HG03045 (cell line): ENCODE results near the gene PXDN.
"Not testable (repeated sequence)": the region's sequence is repeated elsewhere in the genome, so short reads cannot be mapped to it uniquely, and the experiment has no call there.

Experiments
- ATAC-seq: cut with Tn5 transposase; IDR thresholded peaks from one replicate; pipeline ENCODE4 v1.9.1; 2021; ENCODE audit warnings: mild to moderate bottlenecking, moderate library complexity; ENCODE audit not compliant: unreplicated experiment

Gene PXDN

DNA sequence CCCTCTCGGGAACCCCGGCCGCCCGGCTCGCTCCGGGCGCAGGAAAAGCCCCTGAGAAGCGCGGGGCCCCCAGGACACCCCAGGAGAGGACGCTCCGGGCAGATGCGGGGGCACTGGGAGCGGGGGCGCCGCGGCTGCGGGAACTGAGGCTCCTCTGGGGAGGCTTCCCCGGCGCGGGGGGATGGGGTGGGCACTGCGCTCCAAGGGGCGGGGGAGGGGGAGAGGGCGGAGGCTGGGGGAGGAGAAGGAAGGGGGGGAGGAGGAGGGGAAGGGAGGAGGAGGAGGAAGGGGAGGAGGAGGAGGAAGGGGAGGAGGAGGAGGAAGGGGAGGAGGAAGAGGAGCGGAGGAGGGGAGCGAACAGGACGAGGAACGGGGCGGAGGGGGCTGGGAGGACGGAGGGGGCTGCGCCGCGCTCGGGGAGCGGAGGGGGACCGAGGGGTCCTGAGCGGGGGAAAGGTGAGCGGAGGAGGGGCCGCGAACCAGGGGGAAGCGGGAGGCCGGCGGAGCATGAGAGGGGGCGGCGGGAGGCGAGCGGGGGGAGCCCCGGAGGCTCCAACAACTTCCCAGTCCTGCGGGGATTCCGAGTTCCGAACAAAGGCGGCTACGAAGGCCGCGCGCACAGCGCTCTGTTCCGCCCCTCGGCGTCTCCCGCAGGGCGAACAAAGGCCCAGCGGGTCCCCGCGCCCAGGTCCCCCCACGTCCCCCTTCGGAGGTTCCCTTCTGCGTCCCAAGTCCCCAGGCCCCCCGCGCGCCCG, 742 bp downstream of the PXDN start:
- ATAC-seq, result no peak

- no peak for ATAC-seq
Measured at GRCh38 chr2:1742681-1743395, 1.5 kb downstream of the PXDN start.

DNA sequence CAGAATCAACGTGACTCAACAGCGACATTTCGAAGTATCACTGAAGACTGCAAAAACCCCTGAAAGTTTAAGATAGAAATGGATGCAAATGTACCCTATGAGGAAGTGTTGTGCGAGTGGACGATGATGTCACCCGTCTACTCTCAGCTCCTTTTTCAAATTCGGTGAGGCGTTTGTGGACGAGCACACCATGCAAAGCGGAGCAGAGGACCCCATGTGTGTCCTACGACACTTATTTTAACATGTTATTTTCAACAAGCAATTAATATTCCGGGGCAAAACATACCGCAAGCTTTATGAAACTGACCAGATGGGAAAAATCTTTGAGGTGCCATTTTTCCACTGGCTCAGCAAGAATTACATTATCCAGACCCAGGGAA, 2.0 kb downstream of the PXDN start:
- no peak for ATAC-seq

DNA sequence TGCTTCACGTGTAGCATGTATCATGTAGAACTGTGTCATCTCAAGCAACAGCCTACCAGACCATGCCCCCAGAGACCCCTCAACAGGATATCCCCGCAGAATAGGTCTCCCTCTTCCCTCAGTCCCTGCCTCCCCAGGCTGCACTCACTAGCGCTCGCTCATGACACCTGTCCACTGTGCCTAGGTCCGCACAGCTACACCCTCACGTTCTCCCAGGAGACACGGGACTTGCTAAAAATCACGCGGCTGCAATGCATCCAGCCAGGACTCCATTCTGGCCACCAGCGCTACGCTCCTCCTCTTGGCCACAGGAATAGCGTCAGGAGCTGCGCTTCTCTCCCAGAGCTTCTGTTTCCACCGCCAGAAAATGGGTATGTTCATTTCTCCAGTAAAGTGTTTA, 2.5 kb downstream of the PXDN start:
- no peak for ATAC-seq

- ATAC-seq, result no peak
Measured at GRCh38 chr2:1740716-1741589, 3.4 kb downstream of the PXDN start.

- ATAC-seq, result no peak
Measured at GRCh38 chr2:1739961-1740715, 4.2 kb downstream of the PXDN start.

DNA sequence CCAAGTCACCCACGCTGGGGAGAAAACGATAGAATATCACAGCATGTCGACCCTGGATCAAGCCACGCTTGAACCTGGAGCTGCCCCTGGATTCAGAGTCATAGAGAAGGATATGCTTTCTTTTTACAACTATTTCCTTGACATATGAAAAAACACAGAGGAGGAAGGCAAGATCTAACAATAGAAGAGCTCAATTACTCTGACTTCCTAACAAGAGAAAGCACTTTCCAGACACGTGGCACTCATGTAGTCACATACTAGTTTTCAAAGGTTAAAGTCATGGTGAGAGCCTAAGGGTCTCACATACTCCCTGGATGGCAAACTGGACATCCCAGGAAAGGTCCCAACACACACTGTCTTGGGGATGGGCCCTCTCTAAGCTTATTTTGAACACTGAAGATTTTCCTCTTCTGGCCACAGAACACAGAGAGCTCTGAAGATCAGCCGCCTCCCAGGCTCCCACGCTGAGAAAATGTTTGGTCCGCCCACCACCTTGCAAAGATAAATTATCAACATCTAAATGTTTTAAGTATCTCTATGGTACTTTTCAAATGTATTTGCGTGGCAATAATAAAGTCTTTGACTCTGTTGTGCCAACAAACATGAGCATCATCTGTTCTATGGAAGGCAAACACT, 4.9 kb downstream of the PXDN start:
- ATAC-seq, result no peak

GRCh38 chr2:1738646-1739302, 5.5 kb downstream of the PXDN start:
- no peak for ATAC-seq

- ATAC-seq, result no peak
Measured at GRCh38 chr2:1738163-1738562, 6.2 kb downstream of the PXDN start.

GRCh38 chr2:1736997-1737480, 7.3 kb downstream of the PXDN start:
- no peak for ATAC-seq

DNA sequence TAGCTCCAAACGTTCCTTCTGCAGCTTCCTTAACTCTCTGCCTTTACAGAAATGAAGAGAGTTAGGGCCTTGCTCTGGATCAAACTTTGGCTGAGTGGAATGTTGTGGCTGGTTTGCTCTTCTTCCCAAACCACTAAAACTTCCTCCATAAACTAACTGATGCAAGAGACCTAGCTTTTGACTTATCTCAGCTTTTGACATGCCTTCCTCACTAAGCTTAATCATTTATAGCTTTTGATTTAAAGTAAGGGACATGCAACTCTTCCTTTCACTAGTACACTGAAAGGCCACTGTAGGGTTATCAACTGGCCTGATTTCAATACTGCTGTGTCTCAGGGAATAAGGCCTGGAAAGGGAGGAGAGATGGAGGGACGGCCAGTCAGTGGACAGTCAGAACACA, 8.3 kb downstream of the PXDN start:
- no peak for ATAC-seq

- not testable (repeated sequence) for ATAC-seq
Measured at GRCh38 chr2:1733298-1733697, 11.0 kb downstream of the PXDN start.

DNA sequence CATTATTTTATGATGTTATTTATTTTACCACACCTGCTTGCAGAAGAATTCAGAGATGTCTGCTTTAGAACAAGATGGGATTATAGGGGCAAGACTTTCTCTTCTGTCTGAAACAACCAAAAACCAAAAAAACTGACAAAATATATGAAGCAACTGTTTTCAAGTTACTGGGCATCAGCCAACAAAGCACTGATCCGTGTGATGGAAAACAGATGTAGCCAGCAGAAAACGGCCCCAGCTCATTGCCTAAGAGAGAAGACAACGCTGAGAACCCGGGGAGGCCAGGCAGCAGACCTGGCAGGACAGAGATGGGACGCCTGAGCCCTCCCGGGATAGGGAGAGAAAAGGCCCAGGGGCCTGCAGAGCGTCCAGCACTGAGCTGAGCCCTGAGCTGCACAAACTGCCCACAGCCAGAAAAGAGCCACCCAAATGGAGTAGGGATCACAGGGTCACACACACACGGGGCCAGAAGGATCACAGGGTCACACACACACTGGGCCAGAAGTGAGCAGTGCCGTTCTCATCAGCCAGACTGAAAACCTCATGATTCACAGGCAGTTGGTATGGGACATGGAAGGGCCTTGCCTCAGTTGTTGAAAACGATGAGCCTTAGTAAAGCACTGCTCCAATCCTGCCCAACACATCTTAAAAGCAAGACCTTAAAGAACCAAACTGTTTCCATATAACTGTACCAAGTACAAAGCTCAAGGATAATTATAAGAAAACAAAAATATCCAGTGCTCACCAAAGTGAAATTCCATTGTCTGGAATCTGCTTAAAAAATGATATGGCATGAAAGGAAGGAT, 12.1 kb downstream of the PXDN start:
- ATAC-seq, result no peak

- ATAC-seq, result no peak
Measured at GRCh38 chr2:1731447-1731962, 12.8 kb downstream of the PXDN start.

- no peak for ATAC-seq
Measured at GRCh38 chr2:1730015-1730927, 14.0 kb downstream of the PXDN start.

- no peak for ATAC-seq
Measured at GRCh38 chr2:1729242-1729641, 15.1 kb downstream of the PXDN start.

DNA sequence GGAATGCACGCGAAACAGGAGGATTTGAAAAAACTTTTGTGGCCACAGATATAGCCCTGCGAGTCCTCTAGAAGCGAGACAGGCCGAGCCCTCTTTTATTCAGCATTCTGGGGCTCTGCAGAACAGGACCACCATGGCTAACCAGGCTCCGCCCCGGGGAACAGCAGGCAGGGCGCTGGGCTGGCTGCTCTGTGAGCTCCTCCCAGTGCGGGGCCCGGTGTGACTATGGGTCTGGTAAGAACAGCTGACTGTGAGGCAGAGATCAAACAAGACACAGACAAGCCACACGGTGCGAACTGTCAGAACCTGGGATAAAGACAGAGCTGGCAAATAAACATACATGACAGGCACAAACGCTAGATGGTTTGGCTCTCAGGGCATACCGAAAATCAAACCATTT, 15.5 kb downstream of the PXDN start:
- ATAC-seq, result no peak
